ENCODE data around the gene TPRKB. TPM values are rescaled to one million over a fixed set of nuclear protein-coding genes. Genes with fewer than 3 reads are reported as not detected.
A peak's percentile ranks its signal among the peaks of the same experiment; 100 is the strongest.

Gene TPRKB
- total and polyA plus RNA-seq, 9 of the 15 experiments (the other 6 are each of a cell fraction or from before 2014, with no cell fraction given): 55.6 to 250 (median 112) TPM

DNA sequence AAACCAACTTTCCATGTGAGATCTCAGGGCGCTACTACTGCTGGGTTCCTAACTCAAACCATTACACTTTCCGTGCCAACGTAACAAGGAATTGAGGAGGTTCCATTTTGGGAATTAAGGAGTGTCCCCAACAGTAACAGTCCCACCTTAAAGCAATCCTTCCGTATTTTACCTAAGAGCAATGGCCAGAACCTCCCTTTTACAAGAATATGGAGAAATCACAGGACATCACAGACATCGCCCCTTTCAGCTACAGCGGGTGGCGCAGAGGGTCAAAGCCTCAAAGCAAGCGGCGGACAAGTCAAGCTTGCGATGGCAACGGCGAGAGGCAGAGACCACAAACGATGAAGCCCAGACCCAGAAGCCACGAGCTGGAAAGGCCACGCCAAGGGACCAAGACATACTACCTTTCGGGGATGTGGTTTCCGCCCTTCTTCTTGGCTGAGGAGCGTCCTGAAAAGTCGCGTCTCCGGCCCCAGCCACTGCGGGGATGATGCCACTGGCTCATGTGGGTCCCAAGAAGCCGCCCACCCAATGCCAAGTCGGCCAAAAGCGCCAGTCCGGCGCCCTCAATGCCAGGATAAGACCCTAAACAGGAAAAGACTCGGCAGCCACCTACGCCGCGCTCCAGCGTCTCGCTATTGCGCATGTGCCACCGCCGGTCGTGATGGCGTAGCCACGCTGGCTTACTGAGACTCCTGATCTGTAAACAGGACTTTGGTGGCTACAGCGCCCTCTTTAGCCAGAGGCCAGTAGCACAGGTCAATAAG is 42.5 kb upstream of the TPRKB start, which contains the start of gene DUSP11 (continued):
- TF ChIP-seq RB1 (IDR thresholded peaks at IDR 0.05; ENCODE audit: low read depth) (peak; percentile 57), TAF7 (tag; IDR thresholded peaks at IDR 0.05) (0 out of 2 replicates have a peak, but pooled peaks have one; percentile 36), KDM5B (IDR thresholded peaks at IDR 0.05; ENCODE audit: insufficient replicate concordance, low read depth, low read length) (peak; percentile 92), ZNF395 (CRISPR knock-in tag; IDR thresholded peaks at IDR 0.05) (0 out of 2 replicates have a peak, but pooled peaks have one; percentile 38), RAD21 (CRISPR knock-in tag; conservative IDR thresholded peaks at IDR 0.05 in 1 of 2, IDR thresholded peaks at IDR 0.05 in 1 of 2) (peak; percentile 48 to 64; a peak in 3 of 4 replicates), JUND (IDR thresholded peaks at IDR 0.05; ENCODE audit: borderline replicate concordance, low read depth, low read length) (peak; percentile 61; the same call in 1 of the 2 replicates), JUND (tag; IDR thresholded peaks at IDR 0.05; ENCODE audit: borderline replicate concordance, low read depth, low read length) (no peak), FOXK2 (conservative IDR thresholded peaks at IDR 0.05 in 1 of 2, IDR thresholded peaks at IDR 0.05 in 1 of 2; ENCODE audit: low read depth in 2 of 2) (peak; percentile 99 to 100), PRPF4 (IDR thresholded peaks at IDR 0.05; ENCODE audit: insufficient read depth, low read depth, low read length, poor library complexity, severe bottlenecking) (no peak), SUPT5H (IDR thresholded peaks at IDR 0.05) (peak; percentile 91), HNRNPH1 (optimal IDR thresholded peaks at IDR 0.05; ENCODE audit: low read depth, low read length) (no peak), MEF2A (IDR thresholded peaks at IDR 0.05; ENCODE audit: control insufficient read depth, low read depth, low read length) (no peak), FOXA3 (CRISPR knock-in tag; conservative IDR thresholded peaks at IDR 0.05 in 1 of 2, IDR thresholded peaks at IDR 0.05 in 1 of 2) (peak; percentile 84 to 94), FOXK1 (CRISPR knock-in tag; IDR thresholded peaks at IDR 0.05; ENCODE audit: borderline replicate concordance) (peak; percentile 94; the same call in 1 of the 2 replicates), ADNP (tag; IDR thresholded peaks at IDR 0.05) (no peak), STAG1 (CRISPR knock-in tag; IDR thresholded peaks at IDR 0.05; ENCODE audit: borderline replicate concordance) (no peak), SIN3A (IDR thresholded peaks at IDR 0.05; ENCODE audit: borderline replicate concordance in 2 of 2, control insufficient read depth in 1 of 2, low read depth in 2 of 2, low read length in 2 of 2) (peak in 1 of 2 experiments; percentile 84; a peak in 2 of 4 replicates), ELF1 (tag; IDR thresholded peaks at IDR 0.05) (no peak), WHSC1 (IDR thresholded peaks at IDR 0.05; ENCODE audit: low read length) (no peak), CHD1 (IDR thresholded peaks at IDR 0.05; ENCODE audit: low read length) (no peak), TAF15 (IDR thresholded peaks at IDR 0.05; ENCODE audit: low read depth, low read length) (0 out of 2 replicates have a peak, but pooled peaks have one; percentile 39)
- TF ChIP-seq, protein P1, sequence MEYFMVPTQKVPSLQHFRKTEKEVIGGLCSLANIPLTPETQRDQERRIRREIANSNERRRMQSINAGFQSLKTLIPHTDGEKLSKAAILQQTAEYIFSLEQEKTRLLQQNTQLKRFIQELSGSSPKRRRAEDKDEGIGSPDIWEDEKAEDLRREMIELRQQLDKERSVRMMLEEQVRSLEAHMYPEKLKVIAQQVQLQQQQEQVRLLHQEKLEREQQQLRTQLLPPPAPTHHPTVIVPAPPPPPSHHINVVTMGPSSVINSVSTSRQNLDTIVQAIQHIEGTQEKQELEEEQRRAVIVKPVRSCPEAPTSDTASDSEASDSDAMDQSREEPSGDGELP (CRISPR knock-in tag; IDR thresholded peaks at IDR 0.05; ENCODE audit: borderline replicate concordance): peak; percentile 57; the same call in 1 of the 2 replicates
- TF ChIP-seq, protein P2, sequence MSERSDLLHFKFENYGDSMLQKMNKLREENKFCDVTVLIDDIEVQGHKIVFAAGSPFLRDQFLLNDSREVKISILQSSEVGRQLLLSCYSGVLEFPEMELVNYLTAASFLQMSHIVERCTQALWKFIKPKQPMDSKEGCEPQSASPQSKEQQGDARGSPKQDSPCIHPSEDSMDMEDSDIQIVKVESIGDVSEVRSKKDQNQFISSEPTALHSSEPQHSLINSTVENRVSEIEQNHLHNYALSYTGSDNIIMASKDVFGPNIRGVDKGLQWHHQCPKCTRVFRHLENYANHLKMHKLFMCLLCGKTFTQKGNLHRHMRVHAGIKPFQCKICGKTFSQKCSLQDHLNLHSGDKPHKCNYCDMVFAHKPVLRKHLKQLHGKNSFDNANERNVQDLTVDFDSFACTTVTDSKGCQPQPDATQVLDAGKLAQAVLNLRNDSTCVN (CRISPR knock-in tag; IDR thresholded peaks at IDR 0.05): 0 out of 2 replicates have a peak, but pooled peaks have one; percentile 26

Data from K562 (cell line).